Neuronal stem cell (in vitro differentiated cells): ENCODE measurements around the gene SETD9.

ENCODE experiments used
- DNase-seq: peaks from one replicate; pipeline ENCODE4 v3.0.0-alpha.2; 2013; ENCODE audit warnings: low spot score
- H2AFZ ChIP-seq: one replicate; pipeline ENCODE4 v1.6.1; 2013; ENCODE audit warnings: mild to moderate bottlenecking, low read length, inconsistent platforms
- H2AK5ac ChIP-seq: 2 replicates; pipeline ENCODE4 v1.6.1; 2013; ENCODE audit warnings: low read depth, mild to moderate bottlenecking, inconsistent platforms, low read length, moderate library complexity, mixed read lengths
- H2BK120ac ChIP-seq: 2 replicates; pipeline ENCODE4 v1.6.1; 2013; ENCODE audit warnings: low read depth, mild to moderate bottlenecking, inconsistent platforms, low read length, moderate library complexity, mixed read lengths
- H2BK12ac ChIP-seq: one replicate; pipeline ENCODE4 v1.6.1; 2013; ENCODE audit warnings: low read length, inconsistent platforms
- H2BK15ac ChIP-seq: 2 replicates; pipeline ENCODE4 v1.6.1; 2013; ENCODE audit warnings: mild to moderate bottlenecking, low read length, inconsistent platforms, mixed read lengths
- H2BK5ac ChIP-seq: one replicate; pipeline ENCODE4 v1.6.1; 2013; ENCODE audit warnings: inconsistent platforms, mild to moderate bottlenecking, low read length, moderate library complexity
- H3K14ac ChIP-seq: one replicate; pipeline ENCODE4 v1.6.1; 2013; ENCODE audit warnings: low read length, inconsistent platforms
- H3K18ac ChIP-seq: 2 replicates; pipeline ENCODE4 v1.6.1; 2013; ENCODE audit warnings: low read length, inconsistent platforms
- H3K23ac ChIP-seq: 2 replicates; pipeline ENCODE4 v1.6.1; 2013; ENCODE audit warnings: low read depth, mild to moderate bottlenecking, mixed read lengths, low read length, inconsistent platforms; ENCODE audit not compliant: poor library complexity
- H3K27ac ChIP-seq: replicated peaks from 3 replicates; pipeline ENCODE4 v1.5.1; 2013; ENCODE audit warnings: low read length, inconsistent platforms
- H3K27me3 ChIP-seq, 3 experiments: 2 replicates each; pipeline ENCODE4 v1.6.1; 2013; ENCODE audit warnings: low read length in 3 of 3, mild to moderate bottlenecking in 2 of 3, inconsistent platforms in 1 of 3, low read depth in 1 of 3, mixed read lengths in 1 of 3, moderate library complexity in 1 of 3; ENCODE audit not compliant: control insufficient read depth in 3 of 3, insufficient read depth in 3 of 3
- H3K36me3 ChIP-seq, 2 donors: replicated peaks in 1 of 2; 2 replicates each; pipeline ENCODE4 v1.6.1; 2013; ENCODE audit warnings: low read length in 2 of 2; ENCODE audit not compliant: control insufficient read depth in 2 of 2, insufficient read depth in 2 of 2
- H3K4ac ChIP-seq: 2 replicates; pipeline ENCODE4 v1.6.1; 2013; ENCODE audit warnings: inconsistent platforms, mild to moderate bottlenecking, low read length, moderate library complexity
- H3K4me1 ChIP-seq, 2 donors: 1 replicate in 1 of 2; 2 replicates in 1 of 2; pipeline ENCODE4 v1.6.1; 2013; ENCODE audit warnings: low read length in 2 of 2, low read depth in 1 of 2; ENCODE audit not compliant: control insufficient read depth in 2 of 2, insufficient read depth in 1 of 2
- H3K4me2 ChIP-seq: one replicate; pipeline ENCODE4 v1.6.1; 2013; ENCODE audit warnings: mild to moderate bottlenecking, low read length, inconsistent platforms; ENCODE audit not compliant: insufficient read depth, poor library complexity, severe bottlenecking
- H3K4me3 ChIP-seq, 2 donors: 2 replicates each; pipeline ENCODE4 v1.5.1; 2013; ENCODE audit warnings: low read length in 2 of 2, mild to moderate bottlenecking in 2 of 2, inconsistent platforms in 1 of 2, moderate library complexity in 1 of 2
- H3K79me1 ChIP-seq: one replicate; pipeline ENCODE4 v1.6.1; 2013; ENCODE audit warnings: low read depth, mild to moderate bottlenecking, inconsistent platforms, low read length, moderate library complexity
- H3K9ac ChIP-seq: one replicate; pipeline ENCODE4 v1.6.1; 2013; ENCODE audit warnings: mild to moderate bottlenecking, low read depth, low read length, inconsistent platforms; ENCODE audit not compliant: poor library complexity
- H3K9me3 ChIP-seq, 2 donors: replicated peaks in 1 of 2; 2 replicates each; pipeline versions ENCODE3 to v1.6.1; 2013; ENCODE audit warnings: low read length in 2 of 2, mild to moderate bottlenecking in 2 of 2, inconsistent platforms in 1 of 2, low read depth in 1 of 2, mixed read lengths in 1 of 2, moderate library complexity in 1 of 2; ENCODE audit not compliant: control insufficient read depth in 2 of 2, insufficient read depth in 1 of 2
- H4K8ac ChIP-seq: one replicate; pipeline ENCODE4 v1.6.1; 2013; ENCODE audit warnings: low read depth, mild to moderate bottlenecking, inconsistent platforms, low read length, moderate library complexity
- H4K91ac ChIP-seq: one replicate; pipeline ENCODE4 v1.6.1; 2013; ENCODE audit warnings: low read length, low read depth, mild to moderate bottlenecking, inconsistent platforms; ENCODE audit not compliant: poor library complexity
- WGBS, 2 donors: extraction: QIAGEN DNeasy Blood & Tissue Kit; methylation state at CpG; one replicate each; pipeline ENCODE4 v1.1.7; 2013; ENCODE audit warnings: missing lambda C conversion rate in 2 of 2, mixed read lengths in 1 of 2; ENCODE audit not compliant: insufficient read length in 2 of 2, insufficient replicate concordance in 1 of 2; ENCODE audit errors: extremely low coverage in 2 of 2; 5-methylcytosine and 5-hydroxymethylcytosine counted together

The SETD9 gene

GRCh38 chr5:56954262-56954661 is 44.9 kb downstream of the SETD9 start:
- DNase-seq: no peak
- Histone ChIP-seq H3K27me3 (peaks cover 0 to 6% (median 2%) of the 10 kb centered on the region in 3 experiments), H3K27ac (no peak overlapping the region), H2BK5ac (no peak overlapping the region), H3K18ac (no peak overlapping the region), H3K23ac (no peak overlapping the region), H3K79me1 (peaks cover 6% of the 10 kb centered on the region), H3K4ac (no peak overlapping the region), H4K91ac (no peak overlapping the region), H2BK15ac (no peak overlapping the region), H3K36me3 (peaks cover 0 to 7% of the 10 kb centered on the region in 2 donors), H4K8ac (no peak overlapping the region), H3K4me1 (peaks cover 0 to 1% of the 10 kb centered on the region in 2 donors), H2BK120ac (no peak overlapping the region), H3K14ac (no peak overlapping the region), H3K9ac (no peak overlapping the region), H2AFZ (no peak overlapping the region), H2AK5ac (no peak overlapping the region), H3K4me2 (no peak overlapping the region), H2BK12ac (no peak overlapping the region), H3K9me3 (no peaks in the 10 kb centered on the region), H3K4me3 (no peak overlapping the region)
- no CpG with 5 or more reads among the region's 1 CpG for WGBS, 2 donors

GRCh38 chr5:56958595-56958994 is 49.2 kb downstream of the SETD9 start:
- Histone ChIP-seq H3K4ac (no peak overlapping the region), H3K14ac (no peak overlapping the region)
- DNase-seq: no peak

GRCh38 chr5:56959326-56959725 is 49.9 kb downstream of the SETD9 start:
- Histone ChIP-seq H2BK120ac (no peak overlapping the region), H3K79me1 (no peaks in the 10 kb centered on the region), H2AK5ac (no peak overlapping the region), H3K27me3 (peaks cover 0 to 42% (median 2%) of the 10 kb centered on the region in 3 experiments), H3K4ac (no peak overlapping the region), H3K4me2 (no peak overlapping the region), H3K9ac (no peak overlapping the region), H3K36me3 (no peaks in the 10 kb centered on the region), H2AFZ (no peak overlapping the region), H4K8ac (no peak overlapping the region), H4K91ac (no peak overlapping the region), H3K23ac (no peak overlapping the region), H3K9me3 (peaks cover 0 to 1% of the 10 kb centered on the region in 2 donors), H3K18ac (no peak overlapping the region), H3K27ac (no peak overlapping the region), H3K14ac (no peak overlapping the region), H2BK12ac (no peak overlapping the region), H3K4me3 (no peak overlapping the region), H3K4me1 (peaks cover 0 to 1% of the 10 kb centered on the region in 2 donors), H2BK5ac (no peak overlapping the region), H2BK15ac (no peak overlapping the region)
- DNase-seq: no peak
- WGBS, 2 donors: no CpG with 5 or more reads among the region's 4 CpGs

More at GRCh38 chr5:56958595-56958994, 49.2 kb downstream of the SETD9 start:
- H2BK15ac ChIP-seq: no peak overlapping the region
- no peak overlapping the region for H4K8ac ChIP-seq
- no CpG with 5 or more reads among the region's 2 CpGs for WGBS, 2 donors
- peaks cover 0 to 1% of the 10 kb centered on the region in 2 donors for H3K9me3 ChIP-seq
- H2BK120ac ChIP-seq: no peak overlapping the region
- H3K23ac ChIP-seq: no peak overlapping the region
- H3K27me3 ChIP-seq: peaks cover 0 to 39% (median 2%) of the 10 kb centered on the region in 3 experiments
- no peak overlapping the region for H2AK5ac ChIP-seq
- no peak overlapping the region for H3K27ac ChIP-seq
- H3K4me1 ChIP-seq: peaks cover 0 to 1% of the 10 kb centered on the region in 2 donors
- H2BK5ac ChIP-seq: no peak overlapping the region
- H3K9ac ChIP-seq: no peak overlapping the region
- H3K4me3 ChIP-seq: no peak overlapping the region
- H3K4me2 ChIP-seq: no peak overlapping the region
- no peak overlapping the region for H3K18ac ChIP-seq
- H2AFZ ChIP-seq: no peak overlapping the region
- H3K79me1 ChIP-seq: no peaks in the 10 kb centered on the region
- no peak overlapping the region for H4K91ac ChIP-seq
- H2BK12ac ChIP-seq: no peak overlapping the region
- H3K36me3 ChIP-seq: no peaks in the 10 kb centered on the region

- H3K27me3 ChIP-seq: peaks cover 0 to 44% (median 2%) of the 10 kb centered on the region in 3 experiments
Observed at GRCh38 chr5:56961746-56962145, 52.4 kb downstream of the SETD9 start.

More at GRCh38 chr5:56961746-56962145, 52.4 kb downstream of the SETD9 start:
- H3K4me2 ChIP-seq: no peak overlapping the region
- DNase-seq: no peak
- H3K4me1 ChIP-seq: peaks cover 0 to 1% of the 10 kb centered on the region in 2 donors
- H4K91ac ChIP-seq: no peak overlapping the region
- H4K8ac ChIP-seq: no peak overlapping the region
- H3K9ac ChIP-seq: no peak overlapping the region
- no peak overlapping the region for H3K23ac ChIP-seq
- H3K14ac ChIP-seq: no peak overlapping the region
- H2BK15ac ChIP-seq: no peak overlapping the region
- no peak overlapping the region for H3K27ac ChIP-seq
- no peak overlapping the region for H2BK5ac ChIP-seq
- no peak overlapping the region for H2BK12ac ChIP-seq
- peaks cover 0 to 1% of the 10 kb centered on the region in 2 donors for H3K9me3 ChIP-seq
- no peak overlapping the region for H2AFZ ChIP-seq
- no peak overlapping the region for H3K18ac ChIP-seq
- H2AK5ac ChIP-seq: no peak overlapping the region
- no peaks in the 10 kb centered on the region for H3K79me1 ChIP-seq
- no peak overlapping the region for H2BK120ac ChIP-seq
- WGBS, 2 donors: no CpG with 5 or more reads among the region's 6 CpGs
- no peak overlapping the region for H3K4me3 ChIP-seq
- no peaks in the 10 kb centered on the region for H3K36me3 ChIP-seq
- no peak overlapping the region for H3K4ac ChIP-seq
